K562 (cell line): ENCODE results near the gene SLC6A9. TPM values are rescaled to one million over a fixed set of nuclear protein-coding genes. Genes with fewer than 3 reads are reported as not detected.

ENCODE experiments used
- E2F6 ChIP-seq, 2 experiments: IDR thresholded peaks; 2 replicates each; pipeline ENCODE4 v1.6.1; 2011; ENCODE audit warnings: borderline replicate concordance in 1 of 2, control low read depth in 1 of 2, low read depth in 1 of 2, low read length in 1 of 2, mild to moderate bottlenecking in 1 of 2, mixed read lengths in 1 of 2, moderate library complexity in 1 of 2; ENCODE audit not compliant: insufficient read depth in 1 of 2, insufficient read length in 1 of 2, poor library complexity in 1 of 2, severe bottlenecking in 1 of 2; ENCODE audit errors: extremely low read depth in 1 of 2
- GABPB2 ChIP-seq: fragments of 250-450 bp; sonication (Bioruptor Pico); conservative IDR thresholded peaks from 2 replicates; pipeline ENCODE4 v1.5.1; 2021; ENCODE audit warnings: mild to moderate bottlenecking
- IRF2 ChIP-seq: sonication (generic); formaldehyde crosslinking; IDR thresholded peaks from 2 replicates; pipeline ENCODE4 v1.8.1; 2022; ENCODE audit warnings: mild to moderate bottlenecking, missing genetic modification reagents
- L3MBTL2 ChIP-seq: fragments of 450-650 bp; IDR thresholded peaks from 2 replicates; pipeline ENCODE4 v1.6.1; 2016; ENCODE audit warnings: mild to moderate bottlenecking, moderate library complexity
- NFE2 ChIP-seq: IDR thresholded peaks from 2 replicates; pipeline ENCODE4 v1.6.1; 2014; ENCODE audit warnings: antibody characterized with exemption, low read depth
- PML ChIP-seq: IDR thresholded peaks from 2 replicates; pipeline ENCODE4 v1.6.1; 2012; ENCODE audit warnings: low read length, inconsistent platforms
- SNAPC5 ChIP-seq: fragments of 250-450 bp; sonication (Bioruptor Pico); IDR thresholded peaks from 2 replicates; pipeline ENCODE4 v1.8.0; 2021; ENCODE audit warnings: moderate library complexity, mild to moderate bottlenecking, inconsistent platforms
- TOE1 ChIP-seq, 2 experiments: fragments of 450-650 bp in 1 of 2; sonication (generic) in 1 of 2; formaldehyde crosslinking in 1 of 2; IDR thresholded peaks; 2 replicates each; pipeline versions ENCODE4 v1.7.1 to v1.8.0; 2016 to 2022; ENCODE audit warnings: borderline replicate concordance in 2 of 2, mild to moderate bottlenecking in 2 of 2, antibody characterized with exemption in 1 of 2, inconsistent platforms in 1 of 2, low read depth in 1 of 2, missing genetic modification reagents in 1 of 2, moderate library complexity in 1 of 2
- ZC3H8 ChIP-seq: fragments of 450-650 bp; IDR thresholded peaks from 2 replicates; pipeline ENCODE4 v1.6.1; 2017
- ZFX ChIP-seq: sonication (generic); formaldehyde crosslinking; IDR thresholded peaks from 2 replicates; pipeline ENCODE4 v1.8.0; 2022; ENCODE audit warnings: mild to moderate bottlenecking, missing genetic modification reagents, moderate library complexity
- ZNF197 ChIP-seq: fragments of 200-800 bp; sonication (Bioruptor generic); IDR thresholded peaks from 2 replicates; pipeline ENCODE4 v1.6.1; 2016; ENCODE audit warnings: low read depth, missing genetic modification characterization, missing compliant biosample characterization
- polyA plus RNA-seq, 8 experiments: library from polyadenylated mRNA; depleted of rRNA in 4 of 8; stranded (reverse) in 5 of 8; unstranded in 3 of 8; fragments of >200 nt; fragmentation: Nextera tagmentation in 2 of 8; fragmentation: Illumina TruSeq in 1 of 8; extraction: Ambion mirVana in 2 of 8; extraction: Trizol in 1 of 8; gene quantifications; 2 replicates each; pipeline versions ENCODE4 v1.2.1 to v1.2.3, GENCODE V29; 2011 to 2014; ENCODE audit warnings: inconsistent platforms in 1 of 8, missing spikeins in 1 of 8
- total RNA-seq, 7 experiments: library from RNA; depleted of rRNA in 6 of 7; stranded (reverse); fragments of >200 nt in 6 of 7; fragmentation: Illumina TruSeq in 2 of 7; extraction: Trizol in 2 of 7; gene quantifications; 2 replicates each; pipeline versions ENCODE4 v1.2.1 to v1.2.3, GENCODE V29; 2011 to 2021; ENCODE audit warnings: low replicate concordance in 1 of 7
- TF ChIP-seq, protein P1 (sequence below): fragments of 450-650 bp; IDR thresholded peaks from 2 replicates; pipeline ENCODE4 v1.6.1; 2018; ENCODE audit not compliant: partially characterized antibody
- TF ChIP-seq, protein P2 (sequence below), 2 experiments: IDR thresholded peaks; 2 replicates each; pipeline ENCODE4 v1.6.1; 2012; ENCODE audit warnings: improper control_type of control experiment in 2 of 2, low read depth in 2 of 2, low read length in 2 of 2, borderline replicate concordance in 1 of 2
- TF ChIP-seq, protein P3 (sequence below): sonication (generic); formaldehyde crosslinking; IDR thresholded peaks from 2 replicates; pipeline ENCODE4 v1.4.0; 2020; ENCODE audit warnings: mild to moderate bottlenecking, missing genetic modification reagents

The SLC6A9 gene
- total and polyA plus RNA-seq, 9 of the 15 experiments (the other 6 are each of a cell fraction or from before 2014, with no cell fraction given), result 0.17 to 18.7 (median 2.9) TPM

DNA sequence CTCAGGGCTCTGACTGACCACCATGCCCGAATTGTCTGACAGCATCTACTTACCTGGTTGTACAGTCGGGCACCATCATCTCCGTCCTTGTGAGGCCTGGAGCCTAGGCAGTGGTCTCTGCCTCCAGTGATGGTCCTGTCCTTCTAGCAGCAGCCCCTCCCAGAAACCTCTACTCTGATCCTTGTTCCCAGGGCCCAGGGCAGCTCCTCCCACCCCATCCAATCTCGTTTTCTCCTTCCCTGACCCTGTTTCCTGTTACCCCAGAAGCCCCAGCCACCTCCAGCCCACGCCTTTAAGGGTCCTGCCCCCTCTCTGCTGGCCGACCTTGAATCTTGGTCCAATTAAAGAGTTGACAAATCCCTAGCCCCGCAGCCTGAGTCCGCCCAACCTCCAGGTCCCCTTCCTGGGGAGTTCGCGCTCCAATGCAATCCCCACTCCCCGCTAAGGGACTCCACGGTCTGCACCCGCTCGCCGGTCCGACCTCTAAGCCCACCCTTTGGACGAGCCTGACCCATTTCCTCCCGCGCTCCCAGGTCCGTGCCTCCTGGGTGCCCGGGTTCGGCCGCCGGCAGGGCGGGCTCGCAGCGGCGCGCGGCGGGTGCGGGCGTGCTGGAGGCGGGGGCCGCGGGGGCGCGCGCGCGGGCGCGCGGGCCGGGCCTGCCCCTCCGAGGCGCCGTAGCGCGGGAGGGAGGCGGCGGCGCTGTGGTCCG lies 52.6 kb downstream of the SLC6A9 start, which contains the start of gene B4GALT2 (continued):
- TF ChIP-seq SNAPC5 (no peak), TOE1 (IDR thresholded peaks at IDR 0.05; ENCODE audit: borderline replicate concordance) (no peak), TOE1 (CRISPR knock-in tag; IDR thresholded peaks at IDR 0.05; ENCODE audit: borderline replicate concordance, low read depth) (no peak), GABPB2 (CRISPR knock-in tag) (no peak), ZNF197 (CRISPR knock-in tag) (peak; percentile 59; the same call in 1 of the 2 replicates), NFE2 (no peak), PML (0 out of 2 replicates have a peak, but pooled peaks have one; percentile 30), ZC3H8 (no peak), ZFX (CRISPR knock-in tag) (peak; percentile 26; the same call in 1 of the 2 replicates), IRF2 (CRISPR knock-in tag) (no peak), E2F6 (IDR thresholded peaks at IDR 0.05; ENCODE audit: borderline replicate concordance in 1 of 2, extremely low read depth in 1 of 2, insufficient read depth in 1 of 2, insufficient read length in 1 of 2, low read depth in 1 of 2, low read length in 1 of 2, poor library complexity in 1 of 2, severe bottlenecking in 1 of 2) (peak; percentile 27 to 59), L3MBTL2 (no peak)
- TF ChIP-seq, protein P1, sequence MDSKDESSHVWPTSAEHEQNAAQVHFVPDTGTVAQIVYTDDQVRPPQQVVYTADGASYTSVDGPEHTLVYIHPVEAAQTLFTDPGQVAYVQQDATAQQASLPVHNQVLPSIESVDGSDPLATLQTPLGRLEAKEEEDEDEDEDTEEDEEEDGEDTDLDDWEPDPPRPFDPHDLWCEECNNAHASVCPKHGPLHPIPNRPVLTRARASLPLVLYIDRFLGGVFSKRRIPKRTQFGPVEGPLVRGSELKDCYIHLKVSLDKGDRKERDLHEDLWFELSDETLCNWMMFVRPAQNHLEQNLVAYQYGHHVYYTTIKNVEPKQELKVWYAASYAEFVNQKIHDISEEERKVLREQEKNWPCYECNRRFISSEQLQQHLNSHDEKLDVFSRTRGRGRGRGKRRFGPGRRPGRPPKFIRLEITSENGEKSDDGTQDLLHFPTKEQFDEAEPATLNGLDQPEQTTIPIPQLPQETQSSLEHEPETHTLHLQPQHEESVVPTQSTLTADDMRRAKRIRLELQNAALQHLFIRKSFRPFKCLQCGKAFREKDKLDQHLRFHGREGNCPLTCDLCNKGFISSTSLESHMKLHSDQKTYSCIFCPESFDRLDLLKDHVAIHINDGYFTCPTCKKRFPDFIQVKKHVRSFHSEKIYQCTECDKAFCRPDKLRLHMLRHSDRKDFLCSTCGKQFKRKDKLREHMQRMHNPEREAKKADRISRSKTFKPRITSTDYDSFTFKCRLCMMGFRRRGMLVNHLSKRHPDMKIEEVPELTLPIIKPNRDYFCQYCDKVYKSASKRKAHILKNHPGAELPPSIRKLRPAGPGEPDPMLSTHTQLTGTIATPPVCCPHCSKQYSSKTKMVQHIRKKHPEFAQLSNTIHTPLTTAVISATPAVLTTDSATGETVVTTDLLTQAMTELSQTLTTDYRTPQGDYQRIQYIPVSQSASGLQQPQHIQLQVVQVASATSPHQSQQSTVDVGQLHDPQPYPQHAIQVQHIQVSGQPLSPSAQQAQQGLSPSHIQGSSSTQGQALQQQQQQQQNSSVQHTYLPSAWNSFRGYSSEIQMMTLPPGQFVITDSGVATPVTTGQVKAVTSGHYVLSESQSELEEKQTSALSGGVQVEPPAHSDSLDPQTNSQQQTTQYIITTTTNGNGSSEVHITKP, result peak; percentile 8
- TF ChIP-seq, protein P2, sequence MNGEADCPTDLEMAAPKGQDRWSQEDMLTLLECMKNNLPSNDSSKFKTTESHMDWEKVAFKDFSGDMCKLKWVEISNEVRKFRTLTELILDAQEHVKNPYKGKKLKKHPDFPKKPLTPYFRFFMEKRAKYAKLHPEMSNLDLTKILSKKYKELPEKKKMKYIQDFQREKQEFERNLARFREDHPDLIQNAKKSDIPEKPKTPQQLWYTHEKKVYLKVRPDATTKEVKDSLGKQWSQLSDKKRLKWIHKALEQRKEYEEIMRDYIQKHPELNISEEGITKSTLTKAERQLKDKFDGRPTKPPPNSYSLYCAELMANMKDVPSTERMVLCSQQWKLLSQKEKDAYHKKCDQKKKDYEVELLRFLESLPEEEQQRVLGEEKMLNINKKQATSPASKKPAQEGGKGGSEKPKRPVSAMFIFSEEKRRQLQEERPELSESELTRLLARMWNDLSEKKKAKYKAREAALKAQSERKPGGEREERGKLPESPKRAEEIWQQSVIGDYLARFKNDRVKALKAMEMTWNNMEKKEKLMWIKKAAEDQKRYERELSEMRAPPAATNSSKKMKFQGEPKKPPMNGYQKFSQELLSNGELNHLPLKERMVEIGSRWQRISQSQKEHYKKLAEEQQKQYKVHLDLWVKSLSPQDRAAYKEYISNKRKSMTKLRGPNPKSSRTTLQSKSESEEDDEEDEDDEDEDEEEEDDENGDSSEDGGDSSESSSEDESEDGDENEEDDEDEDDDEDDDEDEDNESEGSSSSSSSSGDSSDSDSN (IDR thresholded peaks at IDR 0.05; ENCODE audit: borderline replicate concordance in 1 of 2, low read depth in 2 of 2, low read length in 2 of 2), result 0 out of 4 replicates have a peak, but pooled peaks have one; percentile 1 to 46
- TF ChIP-seq, protein P3, sequence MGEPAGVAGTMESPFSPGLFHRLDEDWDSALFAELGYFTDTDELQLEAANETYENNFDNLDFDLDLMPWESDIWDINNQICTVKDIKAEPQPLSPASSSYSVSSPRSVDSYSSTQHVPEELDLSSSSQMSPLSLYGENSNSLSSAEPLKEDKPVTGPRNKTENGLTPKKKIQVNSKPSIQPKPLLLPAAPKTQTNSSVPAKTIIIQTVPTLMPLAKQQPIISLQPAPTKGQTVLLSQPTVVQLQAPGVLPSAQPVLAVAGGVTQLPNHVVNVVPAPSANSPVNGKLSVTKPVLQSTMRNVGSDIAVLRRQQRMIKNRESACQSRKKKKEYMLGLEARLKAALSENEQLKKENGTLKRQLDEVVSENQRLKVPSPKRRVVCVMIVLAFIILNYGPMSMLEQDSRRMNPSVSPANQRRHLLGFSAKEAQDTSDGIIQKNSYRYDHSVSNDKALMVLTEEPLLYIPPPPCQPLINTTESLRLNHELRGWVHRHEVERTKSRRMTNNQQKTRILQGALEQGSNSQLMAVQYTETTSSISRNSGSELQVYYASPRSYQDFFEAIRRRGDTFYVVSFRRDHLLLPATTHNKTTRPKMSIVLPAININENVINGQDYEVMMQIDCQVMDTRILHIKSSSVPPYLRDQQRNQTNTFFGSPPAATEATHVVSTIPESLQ, result no peak
